GM23338 (cell line): ENCODE data around the gene CLPSL2. TPM values are rescaled to one million over a fixed set of nuclear protein-coding genes. Genes with fewer than 3 reads are reported as not detected.

Experiments used
- ATAC-seq: fragments of 200-7000 bp; cut with Tn5 transposase; 3 replicates; pipeline ENCODE4 v1.9.1; 2020
- DNase-seq: peaks from one replicate; pipeline ENCODE4 v3.0.0-alpha.2; 2015; ENCODE audit warnings: low spot score
- H2AFZ ChIP-seq: fragments of 200-600 bp; sonication (generic); 2 replicates; pipeline ENCODE4 v1.8.0; 2016; ENCODE audit warnings: antibody characterized with exemption, mild to moderate bottlenecking, moderate library complexity
- H3F3A ChIP-seq: fragments of 200-600 bp; sonication (generic); replicated peaks from 2 replicates; pipeline ENCODE4 v1.8.0; 2017; ENCODE audit warnings: antibody characterized with exemption, mixed run types, low read depth
- H3K27ac ChIP-seq: fragments of 200-600 bp; sonication (generic); 2 replicates; pipeline ENCODE4 v1.6.1; 2016; ENCODE audit warnings: low read depth
- H3K27me3 ChIP-seq: fragments of 200-600 bp; sonication (generic); 2 replicates; pipeline ENCODE4 v1.8.0; 2016; ENCODE audit warnings: mild to moderate bottlenecking, mixed run types, moderate library complexity; ENCODE audit not compliant: insufficient read depth
- H3K36me3 ChIP-seq: fragments of 200-600 bp; sonication (generic); 2 replicates; pipeline ENCODE4 v1.8.0; 2016; ENCODE audit warnings: mild to moderate bottlenecking; ENCODE audit not compliant: insufficient read depth
- H3K4me1 ChIP-seq: fragments of 200-600 bp; sonication (generic); 2 replicates; pipeline ENCODE4 v1.8.0; 2016; ENCODE audit warnings: mild to moderate bottlenecking, moderate library complexity; ENCODE audit not compliant: insufficient read depth
- H3K4me2 ChIP-seq: fragments of 200-600 bp; sonication (generic); 2 replicates; pipeline ENCODE4 v1.7.1; 2017; ENCODE audit warnings: mixed run types
- H3K4me3 ChIP-seq: fragments of 200-600 bp; sonication (generic); 2 replicates; pipeline ENCODE4 v1.6.1; 2016; ENCODE audit warnings: mixed run types
- H3K79me2 ChIP-seq: fragments of 200-600 bp; sonication (generic); replicated peaks from 2 replicates; pipeline ENCODE4 v1.8.0; 2017; ENCODE audit warnings: mild to moderate bottlenecking; ENCODE audit not compliant: insufficient read depth
- H3K9me2 ChIP-seq: fragments of 200-600 bp; sonication (generic); 2 replicates; pipeline ENCODE4 v1.8.0; 2017; ENCODE audit not compliant: insufficient read depth
- H4K20me1 ChIP-seq: fragments of 200-600 bp; sonication (generic); replicated peaks from 2 replicates; pipeline ENCODE4 v1.8.0; 2017; ENCODE audit warnings: mild to moderate bottlenecking; ENCODE audit not compliant: insufficient read depth
- H3K27ac Mint-ChIP-seq: 2 replicates; pipeline ENCODE4 v1.8.0; 2020; ENCODE audit warnings: inconsistent platforms, mild to moderate bottlenecking, moderate library complexity, mixed read lengths
- H3K27me3 Mint-ChIP-seq: 3 replicates; pipeline ENCODE4 v1.8.0; 2022; ENCODE audit warnings: low read depth, mild to moderate bottlenecking, moderate library complexity, mixed read lengths, inconsistent platforms; ENCODE audit not compliant: insufficient read depth, poor library complexity
- H3K36me3 Mint-ChIP-seq: 3 replicates; pipeline ENCODE4 v1.8.0; 2021; ENCODE audit warnings: low read depth, mild to moderate bottlenecking, inconsistent platforms, moderate library complexity, mixed read lengths
- H3K4me1 Mint-ChIP-seq: 3 replicates; pipeline ENCODE4 v1.8.0; 2020; ENCODE audit warnings: mild to moderate bottlenecking, inconsistent platforms, mixed read lengths
- H3K4me3 Mint-ChIP-seq: 3 replicates; pipeline ENCODE4 v1.8.0; 2021; ENCODE audit warnings: moderate library complexity, mild to moderate bottlenecking, inconsistent platforms, mixed read lengths
- H3K9me3 Mint-ChIP-seq: 3 replicates; pipeline ENCODE4 v1.8.0; 2020; ENCODE audit warnings: moderate library complexity, mild to moderate bottlenecking, inconsistent platforms, mixed read lengths
- EZH2phosphoT487 ChIP-seq: fragments of 200-600 bp; sonication (generic); IDR thresholded peaks from one replicate; pipeline ENCODE4 v1.8.1; 2018; ENCODE audit warnings: antibody characterized with exemption; ENCODE audit not compliant: unreplicated experiment
- POLR2AphosphoS5 ChIP-seq: IDR thresholded peaks from 2 replicates; pipeline ENCODE4 v1.6.1; 2016; ENCODE audit warnings: antibody characterized with exemption, low read depth
- STAT1 ChIP-seq: IDR thresholded peaks from one replicate; pipeline ENCODE4 v1.6.1; 2016; ENCODE audit warnings: antibody characterized with exemption; ENCODE audit not compliant: unreplicated experiment
- ZNF114 ChIP-seq: fragments of 250-450 bp; sonication (Bioruptor Pico); IDR thresholded peaks from 2 replicates; pipeline ENCODE4 v1.5.0; 2020; ENCODE audit warnings: mild to moderate bottlenecking, moderate library complexity
- ZNF331 ChIP-seq: fragments of 250-450 bp; sonication (Bioruptor Pico); IDR thresholded peaks from 2 replicates; pipeline ENCODE4 v1.5.0; 2020; ENCODE audit warnings: low read depth, mild to moderate bottlenecking, moderate library complexity
- polyA plus RNA-seq: library from polyadenylated mRNA; unstranded; fragments of >200 nt; fragmentation: Nextera tagmentation; extraction: Ambion mirVana; gene quantifications from 2 replicates; pipeline ENCODE4 v1.2.1, GENCODE V29; 2016
- total RNA-seq: library from RNA; depleted of rRNA; stranded (reverse); fragments of >200 nt; shearing (Covaris generic); gene quantifications from 2 replicates; pipeline ENCODE4 v1.2.3, GENCODE V29; 2014
- TF ChIP-seq, protein P1 (sequence below): fragments of 250-450 bp; sonication (Bioruptor Pico); IDR thresholded peaks from 2 replicates; pipeline ENCODE4 v1.5.0; 2020; ENCODE audit warnings: mild to moderate bottlenecking, moderate library complexity
- TF ChIP-seq, protein P2 (sequence below): IDR thresholded peaks from 2 replicates; pipeline ENCODE4 v1.6.1; 2016; ENCODE audit warnings: antibody characterized with exemption

Gene CLPSL2
- total and polyA plus RNA-seq, 2 experiments from 2014 or later: 2.9 to 3.1 TPM

DNA sequence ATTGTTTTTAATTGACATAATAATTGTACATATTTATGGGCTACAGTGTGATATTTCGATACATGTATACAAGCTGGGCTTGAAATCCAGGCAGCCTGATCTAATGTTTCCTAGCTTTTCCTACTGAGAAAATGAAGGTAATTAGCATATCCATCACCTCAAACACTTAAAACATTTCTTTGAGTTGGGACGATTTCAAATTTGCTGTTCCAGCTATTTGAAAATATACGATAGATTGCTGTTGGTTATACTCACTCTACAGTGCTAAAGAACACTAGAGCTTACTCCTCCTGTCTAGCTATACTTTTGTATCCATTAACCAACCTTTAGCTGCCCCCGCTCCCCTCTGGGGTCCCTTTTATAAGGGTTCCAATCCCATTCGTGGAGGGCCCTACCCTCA, 33.4 kb downstream of the CLPSL2 start (continued):
- TF ChIP-seq, protein P1, sequence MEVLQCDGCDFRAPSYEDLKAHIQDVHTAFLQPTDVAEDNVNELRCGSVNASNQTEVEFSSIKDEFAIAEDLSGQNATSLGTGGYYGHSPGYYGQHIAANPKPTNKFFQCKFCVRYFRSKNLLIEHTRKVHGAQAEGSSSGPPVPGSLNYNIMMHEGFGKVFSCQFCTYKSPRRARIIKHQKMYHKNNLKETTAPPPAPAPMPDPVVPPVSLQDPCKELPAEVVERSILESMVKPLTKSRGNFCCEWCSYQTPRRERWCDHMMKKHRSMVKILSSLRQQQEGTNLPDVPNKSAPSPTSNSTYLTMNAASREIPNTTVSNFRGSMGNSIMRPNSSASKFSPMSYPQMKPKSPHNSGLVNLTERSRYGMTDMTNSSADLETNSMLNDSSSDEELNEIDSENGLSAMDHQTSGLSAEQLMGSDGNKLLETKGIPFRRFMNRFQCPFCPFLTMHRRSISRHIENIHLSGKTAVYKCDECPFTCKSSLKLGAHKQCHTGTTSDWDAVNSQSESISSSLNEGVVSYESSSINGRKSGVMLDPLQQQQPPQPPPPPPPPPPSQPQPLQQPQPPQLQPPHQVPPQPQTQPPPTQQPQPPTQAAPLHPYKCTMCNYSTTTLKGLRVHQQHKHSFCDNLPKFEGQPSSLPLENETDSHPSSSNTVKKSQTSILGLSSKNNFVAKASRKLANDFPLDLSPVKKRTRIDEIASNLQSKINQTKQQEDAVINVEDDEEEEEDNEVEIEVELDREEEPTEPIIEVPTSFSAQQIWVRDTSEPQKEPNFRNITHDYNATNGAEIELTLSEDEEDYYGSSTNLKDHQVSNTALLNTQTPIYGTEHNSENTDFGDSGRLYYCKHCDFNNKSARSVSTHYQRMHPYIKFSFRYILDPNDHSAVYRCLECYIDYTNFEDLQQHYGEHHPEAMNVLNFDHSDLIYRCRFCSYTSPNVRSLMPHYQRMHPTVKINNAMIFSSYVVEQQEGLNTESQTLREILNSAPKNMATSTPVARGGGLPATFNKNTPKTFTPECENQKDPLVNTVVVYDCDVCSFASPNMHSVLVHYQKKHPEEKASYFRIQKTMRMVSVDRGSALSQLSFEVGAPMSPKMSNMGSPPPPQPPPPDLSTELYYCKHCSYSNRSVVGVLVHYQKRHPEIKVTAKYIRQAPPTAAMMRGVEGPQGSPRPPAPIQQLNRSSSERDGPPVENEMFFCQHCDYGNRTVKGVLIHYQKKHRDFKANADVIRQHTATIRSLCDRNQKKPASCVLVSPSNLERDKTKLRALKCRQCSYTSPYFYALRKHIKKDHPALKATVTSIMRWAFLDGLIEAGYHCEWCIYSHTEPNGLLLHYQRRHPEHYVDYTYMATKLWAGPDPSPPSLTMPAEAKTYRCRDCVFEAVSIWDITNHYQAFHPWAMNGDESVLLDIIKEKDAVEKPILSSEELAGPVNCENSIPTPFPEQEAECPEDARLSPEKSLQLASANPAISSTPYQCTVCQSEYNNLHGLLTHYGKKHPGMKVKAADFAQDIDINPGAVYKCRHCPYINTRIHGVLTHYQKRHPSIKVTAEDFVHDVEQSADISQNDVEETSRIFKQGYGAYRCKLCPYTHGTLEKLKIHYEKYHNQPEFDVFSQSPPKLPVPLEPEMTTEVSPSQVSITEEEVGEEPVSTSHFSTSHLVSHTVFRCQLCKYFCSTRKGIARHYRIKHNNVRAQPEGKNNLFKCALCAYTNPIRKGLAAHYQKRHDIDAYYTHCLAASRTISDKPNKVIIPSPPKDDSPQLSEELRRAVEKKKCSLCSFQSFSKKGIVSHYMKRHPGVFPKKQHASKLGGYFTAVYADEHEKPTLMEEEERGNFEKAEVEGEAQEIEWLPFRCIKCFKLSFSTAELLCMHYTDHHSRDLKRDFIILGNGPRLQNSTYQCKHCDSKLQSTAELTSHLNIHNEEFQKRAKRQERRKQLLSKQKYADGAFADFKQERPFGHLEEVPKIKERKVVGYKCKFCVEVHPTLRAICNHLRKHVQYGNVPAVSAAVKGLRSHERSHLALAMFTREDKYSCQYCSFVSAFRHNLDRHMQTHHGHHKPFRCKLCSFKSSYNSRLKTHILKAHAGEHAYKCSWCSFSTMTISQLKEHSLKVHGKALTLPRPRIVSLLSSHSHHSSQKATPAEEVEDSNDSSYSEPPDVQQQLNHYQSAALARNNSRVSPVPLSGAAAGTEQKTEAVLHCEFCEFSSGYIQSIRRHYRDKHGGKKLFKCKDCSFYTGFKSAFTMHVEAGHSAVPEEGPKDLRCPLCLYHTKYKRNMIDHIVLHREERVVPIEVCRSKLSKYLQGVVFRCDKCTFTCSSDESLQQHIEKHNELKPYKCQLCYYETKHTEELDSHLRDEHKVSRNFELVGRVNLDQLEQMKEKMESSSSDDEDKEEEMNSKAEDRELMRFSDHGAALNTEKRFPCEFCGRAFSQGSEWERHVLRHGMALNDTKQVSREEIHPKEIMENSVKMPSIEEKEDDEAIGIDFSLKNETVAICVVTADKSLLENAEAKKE (CRISPR knock-in tag): no peak
- TF ChIP-seq POLR2AphosphoS5: no peak

DNA sequence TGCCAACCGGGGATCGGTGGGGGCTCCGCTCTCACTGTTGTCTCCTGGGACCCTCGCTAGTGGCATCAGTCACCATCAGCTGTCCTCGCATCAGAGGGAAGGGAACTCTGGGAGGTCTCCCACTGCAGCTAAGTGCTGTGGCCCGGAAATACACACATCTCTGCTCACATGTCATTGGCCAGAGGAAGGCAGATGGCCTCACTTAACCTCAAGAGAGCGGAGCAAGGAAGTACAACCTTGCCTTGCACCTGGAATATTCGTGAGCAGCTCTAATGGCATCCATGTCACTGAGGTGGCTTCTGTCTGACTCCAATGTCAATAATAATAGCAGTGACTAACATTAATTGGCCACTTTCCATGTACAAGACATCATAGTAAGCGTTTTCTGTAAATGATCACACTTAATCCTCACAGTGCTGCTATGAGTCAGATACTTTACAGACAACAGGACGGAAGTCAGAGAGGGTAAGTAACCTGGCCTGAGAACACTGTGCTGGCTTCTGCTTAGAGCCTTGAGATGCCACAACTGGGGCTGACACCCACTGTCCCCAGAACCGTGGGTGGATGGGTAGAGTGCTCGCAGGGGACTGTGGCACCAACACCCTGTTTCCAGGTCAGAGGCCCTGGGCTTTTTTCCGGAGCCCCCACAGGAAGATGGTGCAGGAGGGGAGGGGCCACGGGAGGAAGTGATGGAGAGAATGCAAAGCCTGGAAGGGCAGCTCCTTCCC, 34.7 kb downstream of the CLPSL2 start:
- Histone ChIP-seq H2AFZ (no peak overlapping the region), H3F3A (no peaks in the 10 kb centered on the region), H3K4me2 (no peak overlapping the region), H3K79me2 (no peaks in the 10 kb centered on the region), H3K27ac (no peak overlapping the region), H3K27me3 (no peaks in the 10 kb centered on the region), H4K20me1 (no peaks in the 10 kb centered on the region), H3K4me3 (no peak overlapping the region), H3K9me2 (no peaks in the 10 kb centered on the region), H3K36me3 (no peaks in the 10 kb centered on the region), H3K4me1 (peaks cover 5% of the 10 kb centered on the region; the same call in 1 of the 2 replicates)
- no peak for DNase-seq
- peaks cover 5% of the 10 kb centered on the region for H3K27me3 Mint-ChIP-seq
- H3K9me3 Mint-ChIP-seq: no peaks in the 10 kb centered on the region; the same call in 2 of the 3 replicates
- ATAC-seq: no peak
- H3K27ac Mint-ChIP-seq: no peak overlapping the region
- H3K4me3 Mint-ChIP-seq: no peak overlapping the region
- H3K36me3 Mint-ChIP-seq: no peaks in the 10 kb centered on the region
- peaks cover 7% of the 10 kb centered on the region for H3K4me1 Mint-ChIP-seq
- TF ChIP-seq ZNF114 (CRISPR knock-in tag) (no peak), EZH2phosphoT487 (no peak), ZNF331 (CRISPR knock-in tag) (no peak), STAT1 (no peak)
- TF ChIP-seq, protein P2, sequence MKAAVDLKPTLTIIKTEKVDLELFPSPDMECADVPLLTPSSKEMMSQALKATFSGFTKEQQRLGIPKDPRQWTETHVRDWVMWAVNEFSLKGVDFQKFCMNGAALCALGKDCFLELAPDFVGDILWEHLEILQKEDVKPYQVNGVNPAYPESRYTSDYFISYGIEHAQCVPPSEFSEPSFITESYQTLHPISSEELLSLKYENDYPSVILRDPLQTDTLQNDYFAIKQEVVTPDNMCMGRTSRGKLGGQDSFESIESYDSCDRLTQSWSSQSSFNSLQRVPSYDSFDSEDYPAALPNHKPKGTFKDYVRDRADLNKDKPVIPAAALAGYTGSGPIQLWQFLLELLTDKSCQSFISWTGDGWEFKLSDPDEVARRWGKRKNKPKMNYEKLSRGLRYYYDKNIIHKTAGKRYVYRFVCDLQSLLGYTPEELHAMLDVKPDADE: no peak
- TF ChIP-seq, protein P1 (CRISPR knock-in tag): no peak
